ENCODE data around the gene VAMP1.
A peak's percentile ranks its signal among the peaks of the same experiment; 100 is the strongest.

The VAMP1 gene

GRCh38 chr12:6450091-6450868 lies 20.2 kb downstream of the VAMP1 start:
- Mint-ChIP-seq H3K9me3 (no peaks in the 10 kb centered on the region), H3K36me3 (ENCODE audit: low read depth) (peaks cover 67% of the 10 kb centered on the region), H3K27ac (peak overlapping the region; percentile 97), H3K27me3 (ENCODE audit: low read depth) (no peaks in the 10 kb centered on the region), H3K4me3 (peak overlapping the region; percentile 98), H3K4me1 (ENCODE audit: low read depth) (peaks cover 60% of the 10 kb centered on the region)

GRCh38 chr12:6444704-6445688 lies 25.5 kb downstream of the VAMP1 start, which contains the start of gene CD27:
TSS of gene CD27 (plus strand) at chr12:6444955. CDS start at chr12:6445096, 141 bp downstream.
- Mint-ChIP-seq H3K9me3 (no peaks in the 10 kb centered on the region), H3K27me3 (ENCODE audit: low read depth) (no peaks in the 10 kb centered on the region), H3K36me3 (ENCODE audit: low read depth) (peaks cover 28% of the 10 kb centered on the region), H3K27ac (peak within 1 kb of the TSS; percentile 88), H3K4me1 (ENCODE audit: low read depth) (peaks cover 51% of the 10 kb centered on the region), H3K4me3 (peak within 1 kb of the TSS; percentile 93)

DNA sequence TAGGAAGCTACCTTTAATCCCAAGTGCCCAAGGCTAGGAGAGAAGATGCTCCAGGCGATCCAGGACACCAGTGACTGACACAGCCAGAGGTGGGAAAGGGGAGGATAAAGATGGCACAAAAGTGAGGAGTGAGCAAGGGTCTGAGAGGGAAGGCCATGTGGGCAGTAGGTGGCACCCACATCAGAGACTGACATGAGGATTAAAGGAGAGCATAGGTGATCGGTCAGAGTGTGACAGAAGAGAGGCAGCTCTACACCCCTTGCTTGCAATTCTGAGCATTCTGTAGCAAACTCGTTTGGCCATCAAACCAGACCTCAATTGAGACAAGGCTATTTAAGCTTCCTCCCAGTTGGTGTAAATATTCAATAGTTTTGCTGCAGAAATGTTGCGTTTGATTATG lies 26.4 kb downstream of the VAMP1 start:
- Mint-ChIP-seq H3K4me3 (peak overlapping the region; percentile 81), H3K27me3 (ENCODE audit: low read depth) (no peaks in the 10 kb centered on the region), H3K36me3 (ENCODE audit: low read depth) (peaks cover 28% of the 10 kb centered on the region), H3K4me1 (ENCODE audit: low read depth) (peaks cover 51% of the 10 kb centered on the region), H3K9me3 (no peaks in the 10 kb centered on the region), H3K27ac (peak overlapping the region; percentile 88)

DNA sequence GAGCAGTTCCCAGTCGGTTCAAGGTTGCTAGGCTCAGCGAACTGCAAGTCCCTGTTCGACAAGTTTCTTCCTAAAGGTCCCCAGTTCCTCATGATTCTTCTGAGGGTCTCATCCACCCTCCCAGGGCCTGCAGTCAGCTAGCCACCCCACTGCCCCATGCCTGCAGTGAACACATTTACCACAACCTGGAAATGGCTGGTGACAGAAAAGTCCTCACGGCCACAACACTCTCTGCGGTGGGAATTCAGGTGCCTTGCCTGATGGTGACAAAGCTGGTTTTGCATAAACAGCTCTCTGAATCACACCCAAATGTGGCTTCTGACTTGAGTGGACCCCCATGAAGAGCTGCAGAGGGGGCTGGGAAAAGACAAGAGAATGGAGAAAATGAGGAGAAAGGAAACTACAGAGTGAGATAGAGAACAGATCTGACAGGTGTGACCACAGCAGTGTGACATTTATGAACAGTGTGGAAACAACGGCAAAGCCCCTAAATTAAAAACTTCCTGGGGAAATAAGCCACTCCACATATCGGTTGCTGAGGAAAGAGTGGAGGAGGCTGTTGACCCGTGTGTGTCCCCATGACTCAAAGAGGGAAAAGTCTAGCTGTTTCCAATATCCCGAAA lies 27.0 kb downstream of the VAMP1 start:
- no peaks in the 10 kb centered on the region for H3K9me3 Mint-ChIP-seq
- H3K27ac Mint-ChIP-seq, result peak overlapping the region; percentile 87
- H3K4me3 Mint-ChIP-seq, result peak overlapping the region; percentile 81
- peaks cover 28% of the 10 kb centered on the region for H3K36me3 Mint-ChIP-seq (ENCODE audit: low read depth)
- no peaks in the 10 kb centered on the region for H3K27me3 Mint-ChIP-seq (ENCODE audit: low read depth)
- peaks cover 51% of the 10 kb centered on the region for H3K4me1 Mint-ChIP-seq (ENCODE audit: low read depth)

DNA sequence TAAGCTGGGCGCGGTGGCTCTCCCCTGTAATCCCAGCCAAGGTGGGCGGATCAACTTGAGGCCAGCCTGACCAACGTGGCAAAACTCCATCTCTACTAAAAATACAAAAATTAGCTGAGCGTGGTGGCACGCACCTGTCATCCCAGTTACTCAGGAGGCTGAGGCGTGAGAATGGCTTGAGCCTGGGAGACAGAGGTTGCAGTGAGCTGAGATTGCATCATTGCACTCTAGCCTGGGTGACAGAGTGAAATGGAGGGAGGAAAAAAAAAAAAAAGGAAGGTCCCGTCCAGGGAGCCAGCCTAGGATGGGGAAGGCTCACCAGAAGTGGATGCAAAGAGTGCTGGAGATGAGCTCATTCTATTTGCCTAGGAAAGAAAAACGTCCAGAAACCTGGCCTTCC lies 27.6 kb downstream of the VAMP1 start:
- Mint-ChIP-seq H3K27me3 (ENCODE audit: low read depth) (no peaks in the 10 kb centered on the region), H3K4me3 (no peak overlapping the region), H3K36me3 (ENCODE audit: low read depth) (peaks cover 23% of the 10 kb centered on the region), H3K27ac (peak overlapping the region; percentile 87), H3K9me3 (no peaks in the 10 kb centered on the region), H3K4me1 (ENCODE audit: low read depth) (peaks cover 45% of the 10 kb centered on the region)

- no peak overlapping the region for H3K27ac Mint-ChIP-seq
- no peaks in the 10 kb centered on the region for H3K27me3 Mint-ChIP-seq (ENCODE audit: low read depth)
- no peaks in the 10 kb centered on the region for H3K9me3 Mint-ChIP-seq
- peaks cover 24% of the 10 kb centered on the region for H3K4me1 Mint-ChIP-seq (ENCODE audit: low read depth)
- H3K4me3 Mint-ChIP-seq, result no peak overlapping the region
- peaks cover 7% of the 10 kb centered on the region for H3K36me3 Mint-ChIP-seq (ENCODE audit: low read depth)
Measured at GRCh38 chr12:6440391-6440790, 30.1 kb downstream of the VAMP1 start.

GRCh38 chr12:6438345-6438744 lies 32.1 kb downstream of the VAMP1 start:
- peaks cover 21% of the 10 kb centered on the region for H3K4me1 Mint-ChIP-seq (ENCODE audit: low read depth)
- no peaks in the 10 kb centered on the region for H3K36me3 Mint-ChIP-seq (ENCODE audit: low read depth)
- H3K27me3 Mint-ChIP-seq (ENCODE audit: low read depth), result no peaks in the 10 kb centered on the region
- H3K4me3 Mint-ChIP-seq, result no peak overlapping the region
- H3K9me3 Mint-ChIP-seq, result no peaks in the 10 kb centered on the region
- no peak overlapping the region for H3K27ac Mint-ChIP-seq

GRCh38 chr12:6437586-6437985 lies 32.9 kb downstream of the VAMP1 start:
- no peak overlapping the region for H3K4me3 Mint-ChIP-seq
- H3K27me3 Mint-ChIP-seq (ENCODE audit: low read depth), result no peaks in the 10 kb centered on the region
- no peaks in the 10 kb centered on the region for H3K36me3 Mint-ChIP-seq (ENCODE audit: low read depth)
- H3K4me1 Mint-ChIP-seq (ENCODE audit: low read depth), result peaks cover 20% of the 10 kb centered on the region
- H3K9me3 Mint-ChIP-seq, result no peaks in the 10 kb centered on the region
- H3K27ac Mint-ChIP-seq, result no peak overlapping the region

DNA sequence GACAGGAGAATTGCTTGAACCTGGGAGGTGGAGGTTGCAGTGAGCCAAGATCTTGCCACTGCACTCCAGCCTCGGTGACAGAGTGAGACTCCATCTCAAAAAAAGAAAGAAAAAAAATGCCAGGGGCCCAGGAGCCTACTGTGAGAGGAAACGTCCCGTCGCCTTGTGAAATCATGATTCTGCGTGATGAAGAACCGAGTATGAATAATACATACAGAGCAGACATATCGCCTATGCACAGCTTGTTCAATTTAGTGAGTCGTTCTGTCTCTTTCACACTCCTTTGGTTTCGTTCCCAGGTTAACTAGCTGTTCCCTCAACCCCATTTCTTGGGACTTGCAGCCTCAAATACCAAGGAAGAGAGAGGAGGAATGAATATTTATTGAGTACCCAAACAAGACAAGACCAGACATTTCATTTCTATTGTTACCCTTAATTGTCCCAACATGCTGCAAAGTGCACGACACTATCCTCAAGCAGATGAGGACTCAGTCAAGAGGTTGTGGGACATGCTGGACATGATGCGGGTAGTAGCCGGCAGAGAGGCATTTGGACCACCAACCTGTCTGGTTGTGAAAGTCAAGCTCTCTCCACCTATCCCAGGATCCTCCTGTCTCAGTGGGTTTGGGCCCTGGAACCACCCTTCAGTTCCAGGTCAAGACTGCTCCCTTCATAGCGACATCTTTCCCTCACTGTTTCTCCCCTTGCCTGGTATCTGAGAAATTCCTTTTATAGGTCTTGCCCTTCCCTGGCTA lies 34.3 kb downstream of the VAMP1 start:
- no peak overlapping the region for H3K27ac Mint-ChIP-seq
- no peaks in the 10 kb centered on the region for H3K9me3 Mint-ChIP-seq
- no peak overlapping the region for H3K4me3 Mint-ChIP-seq
- no peaks in the 10 kb centered on the region for H3K36me3 Mint-ChIP-seq (ENCODE audit: low read depth)
- peaks cover 25% of the 10 kb centered on the region for H3K4me1 Mint-ChIP-seq (ENCODE audit: low read depth)
- no peaks in the 10 kb centered on the region for H3K27me3 Mint-ChIP-seq (ENCODE audit: low read depth)

DNA sequence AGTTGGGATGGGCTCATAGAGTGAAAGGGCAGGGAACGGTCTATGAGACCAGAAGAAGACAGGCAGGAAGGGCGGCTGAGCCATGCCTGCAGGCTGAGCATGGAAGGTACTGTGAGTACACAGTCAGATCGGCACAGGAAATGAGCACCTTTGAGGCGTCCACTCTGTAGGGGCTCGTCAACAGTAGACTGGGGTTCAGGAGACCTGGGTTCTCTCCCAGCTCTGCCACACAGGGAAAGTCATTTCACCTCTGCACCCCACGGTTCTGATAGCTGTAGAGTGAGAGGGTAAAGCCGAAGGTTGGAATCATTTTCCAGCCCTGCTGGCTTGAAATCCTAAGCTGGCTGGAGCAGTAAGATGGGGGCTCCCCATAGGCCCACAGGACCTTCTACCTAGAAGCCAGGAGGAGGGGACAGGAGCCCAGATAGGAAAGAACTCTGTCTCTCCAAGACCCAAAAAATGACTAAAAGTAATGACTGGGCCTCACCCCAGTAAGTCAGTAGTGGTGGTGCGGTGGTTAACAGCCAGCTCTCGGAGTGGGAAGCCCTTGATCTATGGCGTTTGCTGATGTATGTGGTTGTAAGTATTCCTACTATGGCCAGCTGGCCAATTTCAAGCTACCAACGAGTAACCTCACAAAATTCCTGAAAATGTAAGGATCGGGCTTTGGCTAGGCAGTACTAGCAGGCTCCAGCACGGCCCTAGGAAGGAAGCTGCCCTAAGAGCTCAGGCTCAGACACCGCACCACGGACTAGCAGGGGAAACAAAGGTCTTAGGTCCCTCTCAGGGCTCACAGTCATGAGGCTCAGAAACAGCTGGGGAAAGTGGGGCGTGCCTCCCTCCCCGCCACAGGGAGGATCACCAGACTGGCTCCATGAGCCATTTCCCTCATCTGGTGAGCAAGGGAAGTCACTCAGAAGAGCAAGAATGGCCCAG lies 36.0 kb downstream of the VAMP1 start:
- Mint-ChIP-seq H3K27ac (peak overlapping the region; percentile 90), H3K27me3 (ENCODE audit: low read depth) (no peaks in the 10 kb centered on the region), H3K4me1 (ENCODE audit: low read depth) (peaks cover 37% of the 10 kb centered on the region), H3K9me3 (no peaks in the 10 kb centered on the region), H3K4me3 (peak overlapping the region; percentile 35), H3K36me3 (ENCODE audit: low read depth) (no peaks in the 10 kb centered on the region)

DNA sequence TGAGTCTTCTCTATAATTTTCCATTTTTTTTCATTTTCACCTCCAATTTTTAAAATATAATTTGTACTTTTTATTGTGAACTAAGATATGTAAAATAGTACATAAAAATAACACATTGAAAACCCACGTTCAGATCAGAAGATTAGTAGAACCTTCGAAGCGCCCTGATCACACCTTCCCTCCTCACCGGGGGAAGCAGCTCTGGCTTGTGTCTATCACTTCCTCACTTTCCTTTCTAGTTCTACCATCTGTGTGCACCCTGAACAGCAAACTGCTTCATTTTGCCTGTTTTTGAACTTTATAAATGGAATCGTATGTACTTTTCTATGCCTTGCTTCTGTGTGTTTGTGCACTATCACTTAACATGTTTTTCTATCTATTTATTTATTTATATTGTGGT lies 37.5 kb downstream of the VAMP1 start:
- H3K4me1 Mint-ChIP-seq (ENCODE audit: low read depth), result peaks cover 41% of the 10 kb centered on the region
- no peaks in the 10 kb centered on the region for H3K9me3 Mint-ChIP-seq
- no peaks in the 10 kb centered on the region for H3K27me3 Mint-ChIP-seq (ENCODE audit: low read depth)
- H3K27ac Mint-ChIP-seq, result peak overlapping the region; percentile 83
- H3K36me3 Mint-ChIP-seq (ENCODE audit: low read depth), result no peaks in the 10 kb centered on the region
- no peak overlapping the region for H3K4me3 Mint-ChIP-seq

DNA sequence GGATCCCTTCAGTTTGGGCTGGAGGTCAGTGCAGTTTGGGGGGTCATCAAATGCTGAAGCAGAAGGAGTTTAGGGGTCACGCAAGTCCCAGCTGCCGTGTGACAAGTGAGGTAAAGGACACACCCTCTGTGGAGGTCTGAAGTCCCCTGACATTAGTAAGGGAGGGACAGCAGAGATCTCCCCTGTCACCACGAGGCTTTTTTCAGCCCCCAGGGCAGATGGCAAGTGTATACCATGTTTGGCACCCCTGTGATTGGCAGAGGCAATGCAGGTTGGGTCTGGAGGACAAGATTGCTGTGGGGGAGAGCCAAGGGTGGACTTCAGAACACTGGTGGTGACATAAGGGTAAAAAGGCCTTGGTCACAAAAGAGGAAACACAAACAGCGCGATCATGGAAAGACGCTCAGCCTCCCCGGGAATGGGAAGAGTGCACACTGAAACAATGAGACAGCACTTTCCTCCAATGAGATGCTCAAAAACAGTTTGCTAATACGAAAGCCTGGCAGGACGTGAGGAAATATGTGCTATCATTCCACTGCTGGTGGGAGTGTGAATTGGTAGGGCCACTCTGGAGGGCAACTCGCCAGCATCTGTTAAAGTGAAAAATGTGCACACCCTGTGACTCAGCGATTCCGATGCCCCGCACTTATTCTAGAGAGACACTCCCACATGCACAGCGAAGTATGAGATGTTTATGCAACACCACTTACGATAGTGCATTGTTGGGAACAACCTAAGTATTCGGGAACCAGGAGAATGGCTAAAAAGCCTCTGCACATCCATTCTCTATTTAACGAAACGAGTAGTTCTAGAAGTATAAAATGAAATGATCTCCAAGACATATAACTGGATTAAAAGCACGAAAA lies 40.1 kb downstream of the VAMP1 start:
- peaks cover 56% of the 10 kb centered on the region for H3K4me1 Mint-ChIP-seq (ENCODE audit: low read depth)
- H3K36me3 Mint-ChIP-seq (ENCODE audit: low read depth), result no peaks in the 10 kb centered on the region
- H3K27ac Mint-ChIP-seq, result peak overlapping the region; percentile 77
- peak overlapping the region; percentile 25 for H3K4me3 Mint-ChIP-seq
- H3K9me3 Mint-ChIP-seq, result no peaks in the 10 kb centered on the region
- H3K27me3 Mint-ChIP-seq (ENCODE audit: low read depth), result no peaks in the 10 kb centered on the region
